Measurements from ENCODE around the gene RPRD1B.

Gene RPRD1B

GRCh38 chr20:38123021-38123587 lies 89.6 kb downstream of the RPRD1B start:
- peak; percentile 39 for DNase-seq (ENCODE audit: low spot score)

GRCh38 chr20:38125157-38126056 lies 91.9 kb downstream of the RPRD1B start:
- no peak for DNase-seq (ENCODE audit: low spot score)

- no peak for DNase-seq (ENCODE audit: low spot score)
These were observed 92.8 kb downstream of the RPRD1B start for GRCh38 chr20:38126146-38126921.

GRCh38 chr20:38126932-38127621 lies 93.5 kb downstream of the RPRD1B start:
- peak; percentile 77 for DNase-seq (ENCODE audit: low spot score)

GRCh38 chr20:38127920-38128528 lies 94.5 kb downstream of the RPRD1B start:
- no peak for DNase-seq (ENCODE audit: low spot score)

GRCh38 chr20:38128691-38129090 lies 95.1 kb downstream of the RPRD1B start:
- DNase-seq (ENCODE audit: low spot score) = no peak

GRCh38 chr20:38129248-38129865 lies 95.8 kb downstream of the RPRD1B start:
- no peak for DNase-seq (ENCODE audit: low spot score)

- DNase-seq (ENCODE audit: low spot score) = no peak
These were observed 96.5 kb downstream of the RPRD1B start for GRCh38 chr20:38129893-38130609.

GRCh38 chr20:38130687-38131587 lies 97.4 kb downstream of the RPRD1B start:
- no peak for DNase-seq (ENCODE audit: low spot score)

GRCh38 chr20:38131588-38132121 lies 98.1 kb downstream of the RPRD1B start:
- no peak for DNase-seq (ENCODE audit: low spot score)

- no peak for DNase-seq (ENCODE audit: low spot score)
These were observed 98.8 kb downstream of the RPRD1B start for GRCh38 chr20:38132156-38132909.

GRCh38 chr20:38132910-38133501 lies 99.5 kb downstream of the RPRD1B start:
- DNase-seq (ENCODE audit: low spot score) = no peak

- no peak for DNase-seq (ENCODE audit: low spot score)
These were observed 100.3 kb downstream of the RPRD1B start for GRCh38 chr20:38133680-38134426.

GRCh38 chr20:38134427-38135270 lies 101.1 kb downstream of the RPRD1B start:
- DNase-seq (ENCODE audit: low spot score) = no peak

- DNase-seq (ENCODE audit: low spot score) = no peak
These were observed 101.7 kb downstream of the RPRD1B start for GRCh38 chr20:38135271-38135650.

GRCh38 chr20:38135651-38136420 lies 102.3 kb downstream of the RPRD1B start:
- no peak for DNase-seq (ENCODE audit: low spot score)
